Hypothalamus (tissue), 51 donors: Measurements from ENCODE around the gene ATG4C.

ENCODE experiments used
- DNase-seq, 51 donors: peaks; one replicate each; lab custom pipeline; 2025; lab: John Stamatoyannopoulos, UW

ATG4C gene

DNA sequence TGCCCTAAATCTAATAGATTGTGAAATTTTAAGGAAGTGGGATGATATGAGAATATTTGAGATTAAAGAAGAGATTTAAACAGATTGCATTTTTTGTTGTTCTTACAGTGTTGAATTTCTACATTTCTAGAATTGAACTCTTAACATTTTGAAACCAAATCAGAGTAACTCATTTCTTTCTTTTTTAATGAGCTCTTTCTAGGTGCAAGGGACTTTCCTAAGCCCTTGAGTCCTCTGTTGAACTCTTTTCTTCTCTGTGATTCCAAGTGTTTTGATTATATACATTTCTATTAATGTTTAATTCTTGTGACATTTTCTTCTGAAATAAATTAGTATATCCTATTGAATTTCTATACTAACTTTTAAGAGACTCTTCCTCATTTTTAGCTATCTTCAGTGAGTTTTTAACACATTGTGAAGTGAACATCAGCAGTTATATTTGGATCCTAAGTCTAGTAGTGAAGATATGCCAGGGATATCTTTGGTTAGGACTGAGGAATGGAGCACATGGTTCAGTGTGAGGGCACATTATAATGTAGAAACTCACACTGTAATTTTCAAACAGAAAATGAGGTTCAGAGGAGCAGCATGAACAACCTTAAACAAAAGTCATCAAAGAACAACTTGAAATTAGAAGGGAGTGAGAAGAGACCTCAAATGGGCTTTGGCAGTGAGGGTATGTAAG is 53.1 kb downstream of the ATG4C start:
- DNase-seq: no peak

GRCh38 chr1:62840555-62840954 is 56.6 kb downstream of the ATG4C start:
- DNase-seq: peak in 1 of 51 donors; percentile 12

DNA sequence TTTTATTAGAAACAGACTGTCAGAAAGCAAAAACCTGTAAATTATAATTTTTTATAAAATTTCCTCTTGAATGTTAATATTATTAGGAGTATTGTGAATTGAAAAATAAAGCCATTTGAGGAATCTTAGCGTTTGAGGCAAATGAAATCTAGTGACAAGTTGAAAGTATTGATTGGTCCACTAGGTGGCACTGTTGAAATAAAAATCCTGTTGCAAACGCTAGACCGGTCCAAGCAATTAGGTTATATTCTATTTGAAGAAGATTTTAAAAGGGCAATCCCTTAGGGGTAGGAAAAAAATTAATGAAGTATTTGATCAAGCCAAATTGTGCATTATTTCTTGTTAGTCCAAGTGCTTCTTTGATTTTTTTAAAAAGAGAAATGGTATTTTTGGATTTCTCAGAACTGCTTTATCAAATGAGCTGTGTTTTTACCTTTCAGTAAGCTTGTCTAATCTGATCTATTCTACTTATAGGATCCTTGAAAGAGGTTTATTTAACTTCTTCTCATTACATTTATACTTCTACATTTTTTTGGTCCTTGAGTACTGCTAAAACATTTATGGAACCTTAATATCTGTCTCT is 57.7 kb downstream of the ATG4C start:
- DNase-seq: peak in 5 of 51 donors; percentile 7 to 78 (median 40)

- no peak for DNase-seq
These were observed 60.1 kb downstream of the ATG4C start for GRCh38 chr1:62844030-62844429.

- DNase-seq: no peak
These were observed 65.1 kb downstream of the ATG4C start for GRCh38 chr1:62849031-62849430.

GRCh38 chr1:62852253-62852652 is 68.3 kb downstream of the ATG4C start:
- no peak for DNase-seq

DNA sequence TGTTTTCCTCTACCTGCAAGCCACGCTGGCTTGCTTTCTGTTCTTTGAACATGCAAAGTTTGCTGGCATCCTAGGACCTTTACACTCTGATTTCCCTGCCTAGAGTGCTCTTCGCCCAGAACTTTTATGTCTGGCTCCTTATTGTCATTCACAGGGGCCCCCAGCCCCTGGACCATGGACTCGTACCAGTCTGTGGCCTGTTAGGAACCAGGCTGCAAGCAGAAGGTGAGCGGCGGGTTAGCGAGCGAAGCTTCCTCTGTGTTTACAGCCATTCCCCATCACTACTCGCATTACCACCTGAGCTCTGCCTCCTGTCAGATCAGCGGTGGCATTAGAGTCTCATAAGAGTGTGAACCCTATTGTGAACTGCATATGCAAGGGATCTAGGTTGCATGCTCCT is 73.0 kb downstream of the ATG4C start:
- no peak for DNase-seq

DNA sequence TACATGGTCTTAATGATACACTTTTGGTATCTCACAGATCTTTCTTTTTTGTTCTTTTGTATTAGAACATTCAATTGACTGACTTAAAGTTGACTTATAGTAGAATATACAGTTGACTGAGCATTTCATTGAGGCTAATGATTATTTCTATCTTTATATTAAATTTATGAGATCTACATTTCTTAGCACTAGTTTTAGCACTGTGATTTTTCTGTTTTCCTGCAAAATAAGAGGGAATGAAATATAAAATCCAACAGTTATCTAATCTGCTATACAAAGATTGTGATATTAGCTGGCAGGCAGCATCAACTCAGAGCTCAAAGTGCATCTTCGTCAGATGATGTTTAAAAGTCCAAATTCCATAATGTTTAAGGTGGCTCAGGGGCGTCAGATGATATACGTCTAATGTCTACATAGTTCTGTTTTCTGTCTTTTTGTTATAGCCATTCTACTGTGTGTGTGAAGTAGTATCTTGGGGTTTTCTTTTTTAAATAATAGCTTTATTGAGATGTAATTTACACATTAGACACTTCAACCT is 85.4 kb downstream of the ATG4C start:
- DNase-seq: no peak

GRCh38 chr1:62870148-62870547 is 86.2 kb downstream of the ATG4C start:
- no peak for DNase-seq

DNA sequence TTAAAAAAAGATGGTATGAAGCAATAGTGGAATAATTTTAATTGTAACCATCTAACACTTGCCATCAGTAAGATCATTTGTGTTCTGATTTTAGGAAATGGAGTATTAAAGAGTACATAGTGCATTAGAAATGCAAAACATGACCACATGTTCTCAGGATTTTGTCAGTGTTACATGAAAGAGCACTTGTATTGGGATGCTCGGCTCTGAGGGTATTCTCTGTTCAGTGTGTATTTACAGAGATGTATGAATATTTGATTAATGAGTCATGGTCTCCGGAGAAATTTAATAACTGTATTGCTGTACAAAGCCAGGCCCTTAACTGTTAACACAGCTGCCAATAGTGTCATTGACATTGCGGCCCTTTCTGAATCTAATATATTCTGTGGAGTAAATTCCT is 91.7 kb downstream of the ATG4C start:
- peak in 1 of 51 donors; percentile 5 for DNase-seq

DNA sequence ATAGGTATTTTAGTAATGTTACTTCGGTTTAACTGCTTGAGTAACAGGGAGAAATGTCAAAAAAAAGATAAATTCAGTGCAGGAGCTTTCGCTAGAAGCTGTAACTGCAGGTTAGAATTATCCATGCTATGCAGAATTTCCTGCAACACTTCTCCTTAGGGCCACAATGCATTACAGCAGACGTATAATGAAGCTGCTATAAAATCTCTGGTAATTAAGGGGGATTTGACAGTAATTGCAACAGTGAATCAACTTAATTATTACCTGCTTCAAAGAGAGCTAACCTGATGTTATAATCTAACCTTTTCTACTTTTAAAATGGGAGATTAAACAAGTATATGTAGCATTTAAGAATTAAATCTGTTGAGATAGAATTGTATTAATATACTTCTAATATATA is 92.6 kb downstream of the ATG4C start:
- no peak for DNase-seq

DNA sequence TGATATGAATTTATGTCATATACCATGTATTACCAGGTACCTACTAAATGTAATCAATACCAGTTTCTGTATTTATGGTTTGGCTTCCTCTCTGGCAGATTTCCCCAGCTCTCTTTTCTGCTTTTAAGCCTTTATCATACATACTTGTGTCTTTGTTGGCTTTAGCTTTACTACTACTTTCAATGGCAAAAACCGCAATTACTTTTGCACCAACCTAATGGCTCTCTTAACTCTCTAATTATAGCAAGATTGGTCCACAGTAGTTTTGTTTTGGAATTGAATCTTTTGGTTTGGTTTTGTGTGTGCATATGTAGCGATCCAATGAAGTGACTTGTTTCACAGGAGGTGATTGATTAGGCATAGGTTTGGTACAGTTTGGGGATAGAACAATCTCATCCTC is 93.6 kb downstream of the ATG4C start:
- DNase-seq: no peak

- DNase-seq: no peak
These were observed 96.0 kb downstream of the ATG4C start for GRCh38 chr1:62879962-62880361.

GRCh38 chr1:62882201-62883104 is 98.5 kb downstream of the ATG4C start:
- DNase-seq: peak in 1 of 51 donors; percentile 10

DNA sequence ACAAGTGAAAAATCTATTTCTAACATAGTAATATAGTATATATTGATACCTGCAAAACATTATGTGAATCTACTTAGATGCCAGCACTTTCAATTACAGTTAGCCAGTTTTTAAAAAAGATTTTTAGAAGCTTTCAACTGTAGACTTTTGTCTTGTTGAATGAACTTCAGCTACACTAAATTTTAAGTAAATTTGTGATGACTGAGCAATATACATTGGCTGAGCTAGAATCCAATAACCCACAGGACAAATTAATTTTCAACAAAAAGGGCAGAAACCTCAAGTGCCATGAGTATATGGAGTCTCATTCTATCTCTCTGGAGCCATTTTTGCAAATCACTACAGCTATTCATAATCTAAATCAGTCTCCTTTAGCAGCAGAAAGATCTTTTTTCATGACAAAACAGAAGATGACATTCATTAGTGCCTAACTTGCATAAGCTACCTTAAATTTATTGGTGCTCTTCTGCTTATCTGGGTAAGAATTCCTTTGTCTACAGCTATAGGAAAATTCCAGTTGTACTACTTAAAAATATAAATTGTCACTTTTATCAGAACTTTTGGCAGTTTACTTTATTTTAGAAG is 100.3 kb downstream of the ATG4C start:
- DNase-seq: no peak

DNA sequence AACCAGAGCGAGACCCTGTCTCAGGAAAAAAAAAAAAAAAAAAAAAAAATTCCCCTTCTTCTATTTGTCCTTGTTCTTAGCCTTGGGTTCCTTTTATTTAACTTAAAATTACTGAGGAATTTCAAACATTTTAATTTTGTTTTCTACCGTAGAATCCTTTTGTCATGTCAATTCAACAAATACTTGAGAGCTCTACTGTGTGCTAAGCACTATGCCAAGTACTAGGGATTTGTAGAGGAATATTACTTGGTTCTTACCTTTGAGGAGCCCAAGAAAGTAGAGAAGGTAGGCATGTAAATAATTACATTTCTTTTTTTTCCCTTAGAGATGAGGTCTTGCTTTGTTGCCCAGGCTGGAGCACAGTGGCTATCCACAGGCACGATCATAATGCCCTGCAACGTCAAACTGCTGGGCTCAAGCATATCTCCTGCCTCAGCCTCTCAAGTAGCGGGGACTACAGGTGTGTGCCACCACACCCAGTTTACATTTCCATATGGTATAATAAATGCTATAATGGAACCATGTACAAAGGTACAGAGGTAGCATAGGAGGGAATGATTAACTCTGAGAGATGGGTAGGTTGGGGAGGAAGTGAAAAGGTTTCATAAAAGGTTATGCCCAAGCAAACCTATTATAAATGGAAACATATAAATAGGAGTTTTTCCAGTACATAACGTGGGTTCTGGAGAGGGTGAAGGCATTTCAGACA is 104.0 kb downstream of the ATG4C start:
- no peak for DNase-seq

DNA sequence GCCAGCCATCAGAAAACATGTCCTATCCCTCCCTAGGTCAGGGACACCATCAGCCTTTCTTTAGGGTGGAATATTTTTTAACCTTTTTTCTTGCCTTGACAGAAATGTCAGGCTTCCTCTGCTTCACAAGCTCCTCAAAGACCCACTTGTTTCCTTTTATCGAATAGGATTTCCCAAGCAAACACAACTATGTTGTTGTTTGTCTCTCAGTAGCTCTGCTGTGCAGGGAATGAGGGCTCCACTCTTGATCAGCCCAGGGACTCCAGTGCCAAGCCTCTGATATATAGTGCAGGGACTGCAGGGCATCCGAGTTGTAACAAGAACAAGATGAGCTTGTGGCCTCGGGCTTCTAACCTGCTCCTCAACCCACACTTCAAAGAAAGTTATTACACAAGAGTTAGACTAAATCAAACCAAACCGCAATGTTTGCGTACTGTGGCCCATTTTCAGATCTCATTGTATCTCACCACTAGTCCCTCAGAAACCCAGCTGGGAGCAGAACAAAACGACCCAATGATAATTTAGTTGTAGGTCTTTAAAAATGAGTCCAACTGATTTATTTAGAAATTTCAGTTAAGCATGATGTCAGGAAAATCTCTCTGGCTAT is 108.1 kb downstream of the ATG4C start:
- DNase-seq: peak in 2 of 51 donors; percentile 2 to 10

DNA sequence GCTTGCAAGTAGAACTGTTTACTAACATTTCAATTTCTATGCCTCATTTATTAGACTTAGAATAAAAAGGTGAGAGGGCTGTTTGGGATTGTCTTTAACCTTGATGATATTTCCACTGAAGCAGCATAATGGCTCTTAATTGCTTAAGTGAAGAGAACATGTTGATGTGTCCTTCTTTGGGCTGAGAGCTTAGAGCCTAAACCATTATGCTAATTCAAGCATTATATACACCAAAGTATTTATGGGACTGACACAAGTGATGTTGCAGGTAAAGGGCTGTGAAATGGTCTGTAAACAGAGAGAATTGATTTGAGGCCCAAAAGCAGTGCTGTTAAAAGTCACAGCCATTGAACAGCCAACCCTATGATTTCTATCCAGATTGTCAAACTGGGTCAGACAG is 113.9 kb downstream of the ATG4C start:
- no peak for DNase-seq

DNA sequence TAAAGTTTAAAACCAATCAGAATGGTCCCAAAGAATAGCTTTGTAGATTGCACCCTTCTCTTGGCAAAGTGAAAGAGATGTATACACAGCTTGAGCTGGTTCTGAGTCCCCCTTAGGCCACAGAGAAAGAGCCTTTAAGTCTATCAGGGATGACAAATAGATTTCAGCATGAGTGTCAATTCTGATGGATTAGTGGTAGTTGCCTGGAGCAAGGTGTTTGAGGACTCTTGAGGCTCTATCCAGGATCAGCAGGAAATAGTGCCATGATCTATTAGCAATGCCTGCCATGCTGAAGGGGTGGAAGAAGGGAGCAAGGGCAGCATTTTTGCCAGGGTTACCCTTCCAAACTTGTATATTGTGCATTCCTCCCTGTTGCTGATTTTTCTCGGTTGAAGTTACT is 116.6 kb downstream of the ATG4C start:
- no peak for DNase-seq

GRCh38 chr1:62901650-62902049 is 117.7 kb downstream of the ATG4C start:
- DNase-seq: no peak
